HG02943 (cell line): ENCODE data around the gene SMAD7.

ENCODE experiments used
- ATAC-seq: cut with Tn5 transposase; IDR thresholded peaks from one replicate; pipeline ENCODE4 v1.9.1; 2021; ENCODE audit warnings: mild to moderate bottlenecking, low read depth, moderate library complexity; ENCODE audit not compliant: unreplicated experiment

The SMAD7 gene

GRCh38 chr18:48919547-48919946 is 31.2 kb downstream of the SMAD7 start:
- ATAC-seq: no peak

- ATAC-seq: no peak
Measured at GRCh38 chr18:48918660-48919456, 31.9 kb downstream of the SMAD7 start.

- no peak for ATAC-seq
Measured at GRCh38 chr18:48917579-48918517, 32.9 kb downstream of the SMAD7 start.

- ATAC-seq: no peak
Measured at GRCh38 chr18:48915626-48916425, 34.9 kb downstream of the SMAD7 start.

GRCh38 chr18:48914581-48915251 is 36.0 kb downstream of the SMAD7 start:
- no peak for ATAC-seq

- ATAC-seq: no peak
Measured at GRCh38 chr18:48913775-48914174, 37.0 kb downstream of the SMAD7 start.

GRCh38 chr18:48913201-48913600 is 37.6 kb downstream of the SMAD7 start:
- no peak for ATAC-seq

- ATAC-seq: no peak
Measured at GRCh38 chr18:48910972-48911545, 39.7 kb downstream of the SMAD7 start.

- no peak for ATAC-seq
Measured at GRCh38 chr18:48909721-48910120, 41.0 kb downstream of the SMAD7 start.

- ATAC-seq: no peak
Measured at GRCh38 chr18:48908916-48909315, 41.8 kb downstream of the SMAD7 start.

GRCh38 chr18:48905513-48905912 is 45.3 kb downstream of the SMAD7 start:
- ATAC-seq: no peak

GRCh38 chr18:48904847-48905394 is 45.8 kb downstream of the SMAD7 start:
- no peak for ATAC-seq

GRCh38 chr18:48904091-48904490 is 46.7 kb downstream of the SMAD7 start:
- ATAC-seq: no peak

GRCh38 chr18:48902856-48903601 is 47.7 kb downstream of the SMAD7 start:
- no peak for ATAC-seq

- ATAC-seq: no peak
Measured at GRCh38 chr18:48902023-48902855, 48.5 kb downstream of the SMAD7 start.

GRCh38 chr18:48901145-48902022 is 49.4 kb downstream of the SMAD7 start:
- no peak for ATAC-seq

GRCh38 chr18:48900469-48900868 is 50.3 kb downstream of the SMAD7 start:
- ATAC-seq: no peak
